HL-60/S4 treated with retinoic acid at 250 ng/mL for 4 days and 3 days (cell line): ENCODE measurements around the gene TTC33.

Experiments used
- in situ Hi-C: fragments of 300-500 bp; cut with MboI; formaldehyde crosslinking; loops from 2 replicates; pipeline ENCODE4 v1.7.0; 2022; ENCODE audit warnings: low sequenced_read_pairs

The TTC33 gene

GRCh38 chr5:40682154-40683017, 73.4 kb downstream of the TTC33 start:
- in situ Hi-C loops = loop anchor here (10.0 kb wide), 1 partner anchor 738 kb away; no protein-coding TSS in a partner anchor

DNA sequence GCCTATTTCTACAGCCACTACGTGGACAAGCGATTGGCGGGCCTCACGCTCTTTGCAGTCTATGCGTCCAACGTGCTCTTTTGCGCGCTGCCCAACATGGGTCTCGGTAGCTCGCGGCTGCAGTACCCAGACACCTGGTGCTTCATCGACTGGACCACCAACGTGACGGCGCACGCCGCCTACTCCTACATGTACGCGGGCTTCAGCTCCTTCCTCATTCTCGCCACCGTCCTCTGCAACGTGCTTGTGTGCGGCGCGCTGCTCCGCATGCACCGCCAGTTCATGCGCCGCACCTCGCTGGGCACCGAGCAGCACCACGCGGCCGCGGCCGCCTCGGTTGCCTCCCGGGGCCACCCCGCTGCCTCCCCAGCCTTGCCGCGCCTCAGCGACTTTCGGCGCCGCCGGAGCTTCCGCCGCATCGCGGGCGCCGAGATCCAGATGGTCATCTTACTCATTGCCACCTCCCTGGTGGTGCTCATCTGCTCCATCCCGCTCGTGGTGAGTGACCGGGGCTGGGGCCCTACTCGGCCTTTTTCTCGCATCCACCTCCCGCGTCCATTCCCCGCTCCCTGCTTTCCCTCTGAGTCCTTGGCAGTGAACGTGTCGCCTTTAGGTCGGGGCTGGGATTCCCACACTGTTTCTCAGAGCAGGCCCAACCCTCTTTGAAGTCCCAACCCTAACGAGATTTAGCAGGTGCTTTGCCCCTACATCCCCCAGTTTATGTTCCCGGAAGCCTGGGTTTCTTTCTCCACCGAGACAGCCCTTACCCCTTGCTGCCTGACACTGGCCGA, 74.2 kb downstream of the TTC33 start:
- in situ Hi-C loops = loop anchor here (10.0 kb wide), 1 partner anchor 737 kb away; no protein-coding TSS in a partner anchor

GRCh38 chr5:40680741-40681362, 74.9 kb downstream of the TTC33 start:
- in situ Hi-C loops = loop anchor here (10.0 kb wide), 1 partner anchor 736 kb away; no protein-coding TSS in a partner anchor

DNA sequence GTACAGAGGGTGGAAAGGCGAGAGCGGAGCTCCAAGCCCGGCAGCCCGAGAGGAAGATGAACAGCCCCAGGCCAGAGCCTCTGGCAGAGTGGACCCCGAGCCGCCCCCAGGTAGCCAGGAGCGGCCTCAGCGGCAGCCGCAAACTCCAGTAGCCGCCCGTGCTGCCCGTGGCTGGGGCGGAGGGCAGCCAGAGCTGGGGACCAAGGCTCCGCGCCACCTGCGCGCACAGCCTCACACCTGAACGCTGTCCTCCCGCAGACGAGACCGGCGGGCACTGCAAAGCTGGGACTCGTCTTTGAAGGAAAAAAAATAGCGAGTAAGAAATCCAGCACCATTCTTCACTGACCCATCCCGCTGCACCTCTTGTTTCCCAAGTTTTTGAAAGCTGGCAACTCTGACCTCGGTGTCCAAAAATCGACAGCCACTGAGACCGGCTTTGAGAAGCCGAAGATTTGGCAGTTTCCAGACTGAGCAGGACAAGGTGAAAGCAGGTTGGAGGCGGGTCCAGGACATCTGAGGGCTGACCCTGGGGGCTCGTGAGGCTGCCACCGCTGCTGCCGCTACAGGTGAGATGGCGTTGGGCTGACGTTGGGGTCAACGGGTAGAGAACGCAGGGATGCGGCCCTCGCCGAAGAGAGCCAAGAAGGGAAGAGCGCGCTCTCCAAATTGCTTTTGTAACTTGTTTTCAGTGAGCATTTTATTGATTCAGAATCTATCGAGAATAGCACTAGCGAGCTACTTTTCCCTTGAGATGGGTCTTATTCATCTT, 75.7 kb downstream of the TTC33 start, which contains the start of gene PTGER4:
Gene PTGER4, plus strand, starts transcription at position 3 of the 769 bp plus-strand sequence. CDS start 1,079 bp downstream, outside the sequence.
- in situ Hi-C loops = loop anchor here (10.0 kb wide), 1 partner anchor 735 kb away; no protein-coding TSS in a partner anchor

GRCh38 chr5:40679148-40679912, 76.4 kb downstream of the TTC33 start:
- in situ Hi-C loops = no loop called here

- in situ Hi-C loops = no loop called here
Observed at GRCh38 chr5:40678460-40679147, 77.2 kb downstream of the TTC33 start.

- in situ Hi-C loops = no loop called here
Observed at GRCh38 chr5:40678026-40678425, 77.7 kb downstream of the TTC33 start.

DNA sequence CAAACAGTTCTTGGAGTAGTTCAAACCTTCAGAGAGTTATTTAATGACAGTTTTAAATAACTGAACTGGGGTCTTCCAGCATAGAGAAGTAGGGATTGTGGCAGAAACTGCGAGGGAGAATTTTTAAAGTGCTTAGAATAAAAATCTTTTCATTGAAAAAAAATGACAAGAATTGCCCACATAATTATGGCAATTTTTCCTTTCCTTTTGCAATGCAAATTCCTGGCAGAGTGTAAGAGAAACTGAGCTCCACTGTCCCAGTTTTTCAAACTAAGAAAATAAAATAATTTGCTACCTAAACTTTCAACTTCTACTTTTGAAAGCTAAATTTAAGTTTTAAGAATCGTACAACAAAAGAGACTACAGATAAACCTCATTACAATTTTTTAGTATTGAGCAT, 78.3 kb downstream of the TTC33 start:
- in situ Hi-C loops = no loop called here

DNA sequence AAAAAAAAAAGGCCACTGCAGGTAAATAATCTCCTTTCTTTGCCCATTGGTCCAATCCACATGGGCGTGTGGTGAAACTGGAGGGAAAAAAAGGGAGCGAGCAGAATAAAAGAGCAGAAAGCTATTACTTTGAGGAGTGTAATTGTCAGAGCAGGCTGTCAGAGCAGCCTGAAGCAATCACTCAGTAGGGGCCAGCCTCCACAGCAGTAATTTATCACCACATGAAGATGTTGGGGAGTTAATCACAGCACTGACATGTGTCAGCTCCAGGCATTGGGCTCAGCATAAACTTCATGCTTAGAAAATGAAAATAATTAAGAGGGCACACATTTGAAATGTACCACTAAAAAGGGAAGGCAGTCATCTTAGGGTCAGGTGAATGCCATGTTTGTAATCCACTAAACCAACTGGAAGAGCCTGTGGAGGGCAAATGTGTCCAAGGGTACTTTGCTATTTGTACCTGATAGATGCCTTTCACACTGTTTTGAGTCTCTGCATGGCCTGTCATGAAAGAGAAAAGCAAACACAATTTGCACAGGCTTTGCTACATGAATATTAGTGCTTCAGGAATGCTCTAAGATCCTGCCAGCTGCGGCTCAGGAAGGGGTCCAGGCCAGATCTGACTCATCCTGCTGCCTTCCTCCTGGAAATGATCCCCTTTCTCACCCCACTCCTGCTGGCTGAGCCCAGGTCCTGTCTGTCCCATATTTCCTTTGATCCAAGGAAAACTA, 79.0 kb downstream of the TTC33 start:
- in situ Hi-C loops = no loop called here

- in situ Hi-C loops = no loop called here
Observed at GRCh38 chr5:40675396-40676133, 80.2 kb downstream of the TTC33 start.

- in situ Hi-C loops = no loop called here
Observed at GRCh38 chr5:40674661-40675235, 81.0 kb downstream of the TTC33 start.

DNA sequence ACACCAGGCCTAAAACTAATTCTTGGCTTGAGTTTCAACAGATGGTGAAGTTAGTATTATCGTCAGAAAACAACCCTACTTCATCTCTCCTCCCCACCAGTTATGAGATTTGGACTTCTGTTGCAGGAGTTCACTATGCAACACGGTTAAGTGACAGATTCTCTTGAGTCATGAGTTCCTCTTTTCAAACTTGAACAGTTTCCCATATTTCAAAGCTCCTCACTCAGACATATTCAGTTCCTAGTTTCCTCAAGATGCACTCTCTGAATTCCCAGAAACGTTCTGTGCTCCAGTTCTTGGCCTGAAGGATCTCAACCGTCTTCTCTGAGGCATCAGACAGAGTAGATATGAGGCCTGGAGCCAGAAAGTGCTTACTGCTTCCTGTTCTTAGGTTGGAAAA, 83.3 kb downstream of the TTC33 start:
- in situ Hi-C loops = no loop called here

GRCh38 chr5:40669606-40670390, 86.0 kb downstream of the TTC33 start:
- in situ Hi-C loops = no loop called here

GRCh38 chr5:40667161-40667663, 88.5 kb downstream of the TTC33 start:
- in situ Hi-C loops = no loop called here

GRCh38 chr5:40666657-40667056, 89.1 kb downstream of the TTC33 start:
- in situ Hi-C loops = no loop called here

GRCh38 chr5:40665635-40666298, 90.0 kb downstream of the TTC33 start:
- in situ Hi-C loops = no loop called here
